HepG2 (cell line): Measurements from ENCODE around the gene POLL.

Source experiments
- CCAR2 ChIP-seq: fragments of 200-400 bp; formaldehyde crosslinking; optimal IDR thresholded peaks from 2 replicates; pipeline ENCODE3; 2018; ENCODE audit warnings: low read depth, mild to moderate bottlenecking, low read length, moderate library complexity
- FOXJ3 ChIP-seq: sonication (generic); formaldehyde crosslinking; IDR thresholded peaks from 2 replicates; pipeline ENCODE4 v1.4.0; 2020; ENCODE audit warnings: missing genetic modification reagents, mild to moderate bottlenecking, borderline replicate concordance
- JUN ChIP-seq: sonication (generic); formaldehyde crosslinking; IDR thresholded peaks from 2 replicates; pipeline ENCODE4 v1.4.0; 2020; ENCODE audit warnings: mild to moderate bottlenecking, missing genetic modification reagents
- KLF16 ChIP-seq, 2 experiments: sonication (generic) in 1 of 2; formaldehyde crosslinking in 1 of 2; IDR thresholded peaks; 2 replicates each; pipeline versions ENCODE4 v1.6.1 to v1.8.0; 2016 to 2023; ENCODE audit warnings: missing genetic modification reagents in 2 of 2, missing compliant biosample characterization in 1 of 2
- MAFK ChIP-seq, 2 experiments: IDR thresholded peaks in 1 of 2; conservative IDR thresholded peaks in 1 of 2; 2 replicates each; pipeline ENCODE4 v1.6.1; 2011; ENCODE audit warnings: improper control_type of control experiment in 2 of 2, low read length in 2 of 2
- MTA3 ChIP-seq: sonication (generic); formaldehyde crosslinking; IDR thresholded peaks from 2 replicates; pipeline ENCODE4 v1.4.0; 2020; ENCODE audit warnings: missing genetic modification reagents
- NFYB ChIP-seq: sonication (generic); formaldehyde crosslinking; IDR thresholded peaks from 2 replicates; pipeline ENCODE4 v1.4.0; 2020; ENCODE audit warnings: missing genetic modification reagents
- SIX1 ChIP-seq: sonication (generic); formaldehyde crosslinking; IDR thresholded peaks from 2 replicates; pipeline ENCODE4 v1.4.0; 2020; ENCODE audit warnings: missing genetic modification reagents, borderline replicate concordance
- SOX6 ChIP-seq, 2 experiments: fragments of 450-650 bp in 1 of 2; sonication (generic) in 1 of 2; formaldehyde crosslinking in 1 of 2; IDR thresholded peaks; 2 replicates each; pipeline versions ENCODE4 v1.4.0 to v1.6.1; 2017 to 2020; ENCODE audit warnings: antibody characterized with exemption in 1 of 2, mild to moderate bottlenecking in 1 of 2, missing genetic modification reagents in 1 of 2
- TFE3 ChIP-seq: IDR thresholded peaks from 2 replicates; pipeline ENCODE4 v1.6.1; 2016
- ZNF614 ChIP-seq: IDR thresholded peaks from 2 replicates; pipeline ENCODE4 v1.6.1; 2018; ENCODE audit warnings: missing biosample characterization, missing genetic modification reagents, inconsistent platforms, borderline replicate concordance
- TF ChIP-seq, protein P1 (sequence below): IDR thresholded peaks from 2 replicates; pipeline ENCODE4 v1.6.1; 2012; ENCODE audit warnings: inconsistent platforms

- TF ChIP-seq KLF16 (CRISPR knock-in tag; IDR thresholded peaks at IDR 0.05) (no peak), ZNF614 (CRISPR knock-in tag) (no peak), FOXJ3 (CRISPR knock-in tag) (no peak), JUN (CRISPR knock-in tag) (no peak), SIX1 (CRISPR knock-in tag) (no peak), TFE3 (no peak), SOX6 (IDR thresholded peaks at IDR 0.05) (no peak), SOX6 (CRISPR knock-in tag; IDR thresholded peaks at IDR 0.05) (no peak), CCAR2 (no peak), MTA3 (CRISPR knock-in tag) (no peak), NFYB (CRISPR knock-in tag) (no peak), MAFK (conservative IDR thresholded peaks at IDR 0.05 in 1 of 2, IDR thresholded peaks at IDR 0.05 in 1 of 2; ENCODE audit: low read length in 2 of 2) (no peak)
- TF ChIP-seq, protein P1, sequence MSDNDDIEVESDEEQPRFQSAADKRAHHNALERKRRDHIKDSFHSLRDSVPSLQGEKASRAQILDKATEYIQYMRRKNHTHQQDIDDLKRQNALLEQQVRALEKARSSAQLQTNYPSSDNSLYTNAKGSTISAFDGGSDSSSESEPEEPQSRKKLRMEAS, result no peak
Observed at GRCh38 chr10:101585841-101586240, 2.2 kb downstream of the POLL start.
